GM21529 (cell line): ENCODE results near the gene RYR2.

Experiments used
- ATAC-seq: cut with Tn5 transposase; IDR thresholded peaks from one replicate; pipeline ENCODE4 v1.9.1; 2021; ENCODE audit not compliant: unreplicated experiment

Gene RYR2

GRCh38 chr1:237760951-237761350 is 719.0 kb downstream of the RYR2 start:
- ATAC-seq = no peak

- ATAC-seq = no peak
Observed at GRCh38 chr1:237763137-237763536, 721.2 kb downstream of the RYR2 start.

- no peak for ATAC-seq
Observed at GRCh38 chr1:237763751-237764150, 721.8 kb downstream of the RYR2 start.

- ATAC-seq = no peak
Observed at GRCh38 chr1:237769916-237770315, 727.9 kb downstream of the RYR2 start.

- no peak for ATAC-seq
Observed at GRCh38 chr1:237772009-237772408, 730.0 kb downstream of the RYR2 start.

GRCh38 chr1:237774246-237774645 is 732.3 kb downstream of the RYR2 start:
- ATAC-seq = no peak

- ATAC-seq = no peak
Observed at GRCh38 chr1:237779356-237779755, 737.4 kb downstream of the RYR2 start.

- ATAC-seq = no peak
Observed at GRCh38 chr1:237786066-237786719, 744.2 kb downstream of the RYR2 start.

- ATAC-seq = no peak
Observed at GRCh38 chr1:237788069-237788468, 746.1 kb downstream of the RYR2 start.

GRCh38 chr1:237789619-237790018 is 747.6 kb downstream of the RYR2 start:
- no peak for ATAC-seq

- ATAC-seq = no peak
Observed at GRCh38 chr1:237791592-237791991, 749.6 kb downstream of the RYR2 start.

- ATAC-seq = no peak
Observed at GRCh38 chr1:237792149-237792548, 750.2 kb downstream of the RYR2 start.

GRCh38 chr1:237792726-237793125 is 750.7 kb downstream of the RYR2 start:
- ATAC-seq = no peak

- no peak for ATAC-seq
Observed at GRCh38 chr1:237794071-237794470, 752.1 kb downstream of the RYR2 start.

- no peak for ATAC-seq
Observed at GRCh38 chr1:237795558-237795957, 753.6 kb downstream of the RYR2 start.

- ATAC-seq = peak; percentile 99
Observed at GRCh38 chr1:237799762-237800474, 757.9 kb downstream of the RYR2 start.

GRCh38 chr1:237804516-237804915 is 762.5 kb downstream of the RYR2 start:
- ATAC-seq = no peak

- ATAC-seq = no peak
Observed at GRCh38 chr1:237809099-237809498, 767.1 kb downstream of the RYR2 start.

GRCh38 chr1:237811633-237812032 is 769.6 kb downstream of the RYR2 start:
- no peak for ATAC-seq

- ATAC-seq = no peak
Observed at GRCh38 chr1:237812061-237812460, 770.1 kb downstream of the RYR2 start.

GRCh38 chr1:237814319-237814924 is 772.4 kb downstream of the RYR2 start:
- no peak for ATAC-seq

- no peak for ATAC-seq
Observed at GRCh38 chr1:237817277-237817676, 775.3 kb downstream of the RYR2 start.
